ENCODE measurements around the gene SLC25A33. TPM values are rescaled to one million over a fixed set of nuclear protein-coding genes. Genes with fewer than 3 reads are reported as not detected.
A peak's percentile ranks its signal among the peaks of the same experiment; 100 is the strongest.
"Not testable (repeated sequence)": the region's sequence is repeated elsewhere in the genome, so short reads cannot be mapped to it uniquely, and the experiment has no call there.

The SLC25A33 gene
- total RNA-seq, 1 donor from 2014 or later = 6.4 TPM

GRCh38 chr1:9558946-9559545, 19.8 kb downstream of the SLC25A33 start:
- no peaks in the 10 kb centered on the region for H3K9me3 ChIP-seq
- H3K4me1 ChIP-seq = peaks cover 24% of the 10 kb centered on the region

GRCh38 chr1:9559673-9560072, 20.4 kb downstream of the SLC25A33 start:
- Histone ChIP-seq H3K4me1 (peaks cover 24% of the 10 kb centered on the region), H3K27me3 (no peaks in the 10 kb centered on the region), H3K36me3 (no peaks in the 10 kb centered on the region), H3K9me3 (no peaks in the 10 kb centered on the region), H3K4me3 (no peak overlapping the region), H3K27ac (no peak overlapping the region)
- intact Hi-C loops (cut with DNase I) = no loop called here
- DNase-seq (ENCODE audit: extremely low spot score in 2 of 2) = no peak
- TF ChIP-seq POLR2AphosphoS5 (IDR thresholded peaks at IDR 0.05; ENCODE audit: insufficient read depth in 1 of 2, low read depth in 1 of 2) = no peak
- TF ChIP-seq POLR2A (IDR thresholded peaks at IDR 0.05) = no peak
- TF ChIP-seq CTCF (IDR thresholded peaks at IDR 0.05) = no peak

More at GRCh38 chr1:9558946-9559545, 19.8 kb downstream of the SLC25A33 start:
- no peak for TF ChIP-seq CTCF (IDR thresholded peaks at IDR 0.05)
- no peak for TF ChIP-seq POLR2AphosphoS5 (IDR thresholded peaks at IDR 0.05; ENCODE audit: insufficient read depth in 1 of 2, low read depth in 1 of 2)
- TF ChIP-seq POLR2A (IDR thresholded peaks at IDR 0.05) = no peak
- Histone ChIP-seq H3K36me3 (no peaks in the 10 kb centered on the region), H3K4me3 (no peak overlapping the region), H3K27ac (no peak overlapping the region), H3K27me3 (no peaks in the 10 kb centered on the region)
- intact Hi-C loops (cut with DNase I) = no loop called here
- DNase-seq (ENCODE audit: extremely low spot score in 2 of 2) = no peak

GRCh38 chr1:9560090-9560489, 20.8 kb downstream of the SLC25A33 start:
- H3K27ac ChIP-seq; DNase-seq (ENCODE audit: extremely low spot score in 2 of 2); H3K4me3 ChIP-seq; H3K36me3 ChIP-seq; H3K27me3 ChIP-seq; intact Hi-C loops (cut with DNase I); H3K9me3 ChIP-seq: not testable (repeated sequence)
- H3K4me1 ChIP-seq = peaks cover 23% of the 10 kb centered on the region

- Histone ChIP-seq H3K9me3 (no peaks in the 10 kb centered on the region), H3K27ac (no peak overlapping the region), H3K4me1 (peaks cover 13% of the 10 kb centered on the region), H3K36me3 (no peaks in the 10 kb centered on the region), H3K4me3 (no peak overlapping the region), H3K27me3 (no peaks in the 10 kb centered on the region)
- no peak for TF ChIP-seq POLR2A (IDR thresholded peaks at IDR 0.05)
- TF ChIP-seq POLR2AphosphoS5 (IDR thresholded peaks at IDR 0.05; ENCODE audit: insufficient read depth in 1 of 2, low read depth in 1 of 2) = peak in 1 of 2 donors; percentile 71
- DNase-seq (ENCODE audit: extremely low spot score in 2 of 2) = no peak
- intact Hi-C loops (cut with DNase I) = no loop called here
These were observed 22.2 kb downstream of the SLC25A33 start for GRCh38 chr1:9561429-9561828.

GRCh38 chr1:9569267-9569666, 30.0 kb downstream of the SLC25A33 start:
- Histone ChIP-seq H3K4me3 (no peak overlapping the region), H3K36me3 (no peaks in the 10 kb centered on the region), H3K27me3 (no peaks in the 10 kb centered on the region), H3K27ac (no peak overlapping the region), H3K4me1 (no peaks in the 10 kb centered on the region), H3K9me3 (no peaks in the 10 kb centered on the region)
- no peak for DNase-seq (ENCODE audit: extremely low spot score in 2 of 2)
- TF ChIP-seq POLR2AphosphoS5 (IDR thresholded peaks at IDR 0.05; ENCODE audit: insufficient read depth in 1 of 2, low read depth in 1 of 2) = no peak
- no peak for TF ChIP-seq CTCF (IDR thresholded peaks at IDR 0.05)
- no peak for TF ChIP-seq POLR2A (IDR thresholded peaks at IDR 0.05)
- intact Hi-C loops (cut with DNase I) = no loop called here

GRCh38 chr1:9570886-9571529, 31.7 kb downstream of the SLC25A33 start:
- not testable (repeated sequence) for H3K27ac ChIP-seq; DNase-seq (ENCODE audit: extremely low spot score in 2 of 2); H3K4me3 ChIP-seq; H3K27me3 ChIP-seq; H3K36me3 ChIP-seq; H3K4me1 ChIP-seq; H3K9me3 ChIP-seq
- intact Hi-C loops (cut with DNase I) = loop anchor here (5.0 kb wide), 1 partner anchor 74 kb away; no protein-coding TSS in a partner anchor
